SK-N-SH treated with all-trans-retinoic acid at 6 μM for 48 hours (cell line): Measurements from ENCODE around the gene ALPL.

Experiments
- ATAC-seq: fragments of 200-7000 bp; cut with Tn5 transposase; 3 replicates; pipeline ENCODE4 v1.9.1; 2020; ENCODE audit warnings: mild to moderate bottlenecking, moderate library complexity
- ARNTL ChIP-seq: fragments of 450-650 bp; formaldehyde crosslinking; IDR thresholded peaks from 2 replicates; pipeline ENCODE4 v1.5.0; 2020; ENCODE audit warnings: low read depth, mild to moderate bottlenecking, moderate library complexity, borderline replicate concordance
- BACH2 ChIP-seq: fragments of 250-450 bp; sonication (Bioruptor Pico); IDR thresholded peaks from 2 replicates; pipeline ENCODE4 v1.9.0; 2021; ENCODE audit warnings: mild to moderate bottlenecking, borderline replicate concordance
- CSDC2 ChIP-seq: fragments of 250-450 bp; sonication (Bioruptor Pico); IDR thresholded peaks from 2 replicates; pipeline ENCODE4 v1.5.0; 2020; ENCODE audit warnings: mild to moderate bottlenecking, moderate library complexity
- ESRRG ChIP-seq: fragments of 250-450 bp; sonication (Bioruptor Pico); IDR thresholded peaks from 2 replicates; pipeline ENCODE4 v1.6.1; 2021; ENCODE audit warnings: mild to moderate bottlenecking
- GLIS3 ChIP-seq: fragments of 250-450 bp; sonication (Bioruptor Pico); IDR thresholded peaks from 2 replicates; pipeline ENCODE4 v1.5.0; 2020; ENCODE audit warnings: mild to moderate bottlenecking, moderate library complexity
- ISL1 ChIP-seq: fragments of 250-450 bp; sonication (Bioruptor Pico); IDR thresholded peaks from 2 replicates; pipeline ENCODE4 v2.1.2; 2022; ENCODE audit warnings: mild to moderate bottlenecking, moderate library complexity
- OSR1 ChIP-seq: fragments of 250-450 bp; sonication (Bioruptor Pico); IDR thresholded peaks from 2 replicates; pipeline ENCODE4 v1.8.0; 2022; ENCODE audit warnings: moderate library complexity, mild to moderate bottlenecking, inconsistent platforms
- PATZ1 ChIP-seq: fragments of 250-450 bp; sonication (Bioruptor Pico); IDR thresholded peaks from 2 replicates; pipeline ENCODE4 v1.8.0; 2020; ENCODE audit warnings: mild to moderate bottlenecking, moderate library complexity, borderline replicate concordance
- PPARA ChIP-seq: fragments of 250-450 bp; sonication (Bioruptor Pico); IDR thresholded peaks from 2 replicates; pipeline ENCODE4 v1.5.0; 2020; ENCODE audit warnings: mild to moderate bottlenecking, borderline replicate concordance
- SNAI2 ChIP-seq: fragments of 250-450 bp; sonication (Bioruptor Pico); IDR thresholded peaks from 2 replicates; pipeline ENCODE4 v1.5.0; 2020; ENCODE audit warnings: mild to moderate bottlenecking, moderate library complexity
- TCF4 ChIP-seq: fragments of 250-450 bp; sonication (Bioruptor Pico); IDR thresholded peaks from 2 replicates; pipeline ENCODE4 v1.8.0; 2021; ENCODE audit warnings: mild to moderate bottlenecking, moderate library complexity, borderline replicate concordance
- TSHZ2 ChIP-seq: fragments of 250-450 bp; sonication (Bioruptor Pico); IDR thresholded peaks from 2 replicates; pipeline ENCODE4 v1.5.0; 2020; ENCODE audit warnings: mild to moderate bottlenecking, moderate library complexity
- ZC3H10 ChIP-seq: fragments of 250-450 bp; sonication (Bioruptor Pico); IDR thresholded peaks from 2 replicates; pipeline ENCODE4 v1.5.1; 2021; ENCODE audit warnings: mild to moderate bottlenecking, moderate library complexity
- ZFP3 ChIP-seq: fragments of 250-450 bp; sonication (Bioruptor Pico); IDR thresholded peaks from 2 replicates; pipeline ENCODE4 v1.5.0; 2020; ENCODE audit warnings: mild to moderate bottlenecking, moderate library complexity
- ZFP30 ChIP-seq: fragments of 450-650 bp; formaldehyde crosslinking; IDR thresholded peaks from 2 replicates; pipeline ENCODE4 v1.5.0; 2022; ENCODE audit warnings: mild to moderate bottlenecking, moderate library complexity
- ZNF8 ChIP-seq: fragments of 450-650 bp; formaldehyde crosslinking; IDR thresholded peaks from 2 replicates; pipeline ENCODE4 v1.5.0; 2020; ENCODE audit warnings: mild to moderate bottlenecking, moderate library complexity
- TF ChIP-seq, protein P1 (sequence below): fragments of 250-450 bp; sonication (Bioruptor Pico); IDR thresholded peaks from 2 replicates; pipeline ENCODE4 v1.5.1; 2021; ENCODE audit warnings: mild to moderate bottlenecking, moderate library complexity
- TF ChIP-seq, protein P2 (sequence below): fragments of 250-450 bp; sonication (Bioruptor Pico); IDR thresholded peaks from 2 replicates; pipeline ENCODE4 v1.5.1; 2020; ENCODE audit warnings: low read depth, mild to moderate bottlenecking, moderate library complexity

ALPL gene

DNA sequence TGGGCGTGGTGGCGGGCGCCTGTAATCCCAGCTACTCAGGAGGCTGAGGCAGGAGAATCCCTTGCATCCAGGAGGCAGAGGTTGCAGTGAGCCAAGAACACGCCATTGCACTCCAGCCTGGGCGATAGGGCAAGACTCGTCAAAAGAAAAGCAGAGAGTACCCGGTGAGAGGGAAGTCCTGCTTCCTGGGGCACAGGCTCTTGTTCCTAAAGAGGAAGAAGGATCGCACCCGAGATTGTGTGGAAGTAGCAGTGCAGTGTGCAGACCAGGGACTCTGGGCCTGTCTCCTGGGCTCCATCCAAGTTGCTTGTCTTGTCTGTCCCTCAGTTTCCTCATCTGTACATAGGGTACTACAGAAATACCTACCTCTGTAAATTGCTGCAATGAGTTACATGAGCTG is 39.6 kb upstream of the ALPL start (continued):
- no peak for TF ChIP-seq TSHZ2 (CRISPR knock-in tag)
- TF ChIP-seq CSDC2 = no peak
- TF ChIP-seq, protein P1, sequence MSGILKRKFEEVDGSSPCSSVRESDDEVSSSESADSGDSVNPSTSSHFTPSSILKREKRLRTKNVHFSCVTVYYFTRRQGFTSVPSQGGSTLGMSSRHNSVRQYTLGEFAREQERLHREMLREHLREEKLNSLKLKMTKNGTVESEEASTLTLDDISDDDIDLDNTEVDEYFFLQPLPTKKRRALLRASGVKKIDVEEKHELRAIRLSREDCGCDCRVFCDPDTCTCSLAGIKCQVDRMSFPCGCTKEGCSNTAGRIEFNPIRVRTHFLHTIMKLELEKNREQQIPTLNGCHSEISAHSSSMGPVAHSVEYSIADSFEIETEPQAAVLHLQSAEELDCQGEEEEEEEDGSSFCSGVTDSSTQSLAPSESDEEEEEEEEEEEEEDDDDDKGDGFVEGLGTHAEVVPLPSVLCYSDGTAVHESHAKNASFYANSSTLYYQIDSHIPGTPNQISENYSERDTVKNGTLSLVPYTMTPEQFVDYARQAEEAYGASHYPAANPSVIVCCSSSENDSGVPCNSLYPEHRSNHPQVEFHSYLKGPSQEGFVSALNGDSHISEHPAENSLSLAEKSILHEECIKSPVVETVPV (CRISPR knock-in tag) = no peak
- TF ChIP-seq BACH2 (CRISPR knock-in tag) = no peak
- no peak for TF ChIP-seq SNAI2 (CRISPR knock-in tag)
- TF ChIP-seq TCF4 (CRISPR knock-in tag) = no peak

GRCh38 chr1:21472861-21473260 is 36.4 kb upstream of the ALPL start:
- TF ChIP-seq ZFP30 (CRISPR knock-in tag) (no peak), ZC3H10 (CRISPR knock-in tag) (no peak), TCF4 (CRISPR knock-in tag) (no peak), OSR1 (CRISPR knock-in tag) (no peak), ISL1 (CRISPR knock-in tag) (no peak), PATZ1 (CRISPR knock-in tag) (no peak), ZFP3 (CRISPR knock-in tag) (no peak), ESRRG (no peak)
- TF ChIP-seq, protein P2, sequence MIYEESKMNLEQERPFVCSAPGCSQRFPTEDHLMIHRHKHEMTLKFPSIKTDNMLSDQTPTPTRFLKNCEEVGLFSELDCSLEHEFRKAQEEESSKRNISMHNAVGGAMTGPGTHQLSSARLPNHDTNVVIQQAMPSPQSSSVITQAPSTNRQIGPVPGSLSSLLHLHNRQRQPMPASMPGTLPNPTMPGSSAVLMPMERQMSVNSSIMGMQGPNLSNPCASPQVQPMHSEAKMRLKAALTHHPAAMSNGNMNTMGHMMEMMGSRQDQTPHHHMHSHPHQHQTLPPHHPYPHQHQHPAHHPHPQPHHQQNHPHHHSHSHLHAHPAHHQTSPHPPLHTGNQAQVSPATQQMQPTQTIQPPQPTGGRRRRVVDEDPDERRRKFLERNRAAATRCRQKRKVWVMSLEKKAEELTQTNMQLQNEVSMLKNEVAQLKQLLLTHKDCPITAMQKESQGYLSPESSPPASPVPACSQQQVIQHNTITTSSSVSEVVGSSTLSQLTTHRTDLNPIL (CRISPR knock-in tag) = no peak
- TF ChIP-seq, protein P1 (CRISPR knock-in tag) = no peak
- TF ChIP-seq, all 23 proteins: peak for 0
- ATAC-seq = no peak

- ATAC-seq = no peak
- TF ChIP-seq SNAI2 (CRISPR knock-in tag) (no peak), ZFP3 (CRISPR knock-in tag) (no peak), PATZ1 (CRISPR knock-in tag) (no peak), PPARA (no peak), GLIS3 (CRISPR knock-in tag) (no peak), CSDC2 (no peak), ZNF8 (CRISPR knock-in tag) (no peak), TSHZ2 (CRISPR knock-in tag) (no peak), ARNTL (no peak), ESRRG (no peak)
- TF ChIP-seq, protein P1 (CRISPR knock-in tag) = no peak
- TF ChIP-seq, protein P2 (CRISPR knock-in tag) = no peak
Measured at GRCh38 chr1:21478356-21478755, 30.9 kb upstream of the ALPL start.
